Smooth muscle cell (in vitro differentiated cells): ENCODE results near the gene SORBS2. TPM values are rescaled to one million over a fixed set of nuclear protein-coding genes. Genes with fewer than 3 reads are reported as not detected.

Experiments
- DNase-seq: peaks from one replicate; lab custom pipeline; 2025; ENCODE audit not compliant: unreplicated experiment; lab: John Stamatoyannopoulos, UW
- H2AFZ ChIP-seq: fragments of 200-600 bp; sonication (generic); 2 replicates; pipeline ENCODE4 v1.6.0; 2016; ENCODE audit warnings: antibody characterized with exemption, low read depth, mild to moderate bottlenecking
- H3F3A ChIP-seq: fragments of 200-600 bp; sonication (generic); 2 replicates; pipeline ENCODE4 v1.6.0; 2017; ENCODE audit warnings: antibody characterized with exemption, low read depth
- H3K27ac ChIP-seq: fragments of 200-600 bp; sonication (generic); 2 replicates; pipeline ENCODE4 v1.5.1; 2016; ENCODE audit warnings: low read depth, mild to moderate bottlenecking
- H3K27me3 ChIP-seq: fragments of 200-600 bp; sonication (generic); 2 replicates; pipeline ENCODE4 v1.6.1; 2016; ENCODE audit warnings: low read depth, mild to moderate bottlenecking
- H3K36me3 ChIP-seq: fragments of 200-600 bp; sonication (generic); 2 replicates; pipeline ENCODE4 v1.5.1; 2016; ENCODE audit warnings: low read depth
- H3K4me1 ChIP-seq: fragments of 200-600 bp; sonication (generic); 2 replicates; pipeline ENCODE4 v1.5.1; 2016; ENCODE audit warnings: low read depth
- H3K4me2 ChIP-seq: fragments of 200-600 bp; sonication (generic); 2 replicates; pipeline ENCODE4 v1.6.0; 2016; ENCODE audit warnings: mild to moderate bottlenecking
- H3K4me3 ChIP-seq: fragments of 200-600 bp; sonication (generic); 2 replicates; pipeline ENCODE4 v1.5.1; 2016; ENCODE audit warnings: mild to moderate bottlenecking
- H3K79me2 ChIP-seq: fragments of 200-600 bp; sonication (generic); 2 replicates; pipeline ENCODE4 v1.6.0; 2016; ENCODE audit warnings: low read depth, mild to moderate bottlenecking
- H3K9ac ChIP-seq: fragments of 200-600 bp; sonication (generic); 2 replicates; pipeline ENCODE4 v1.6.0; 2016; ENCODE audit warnings: low read depth
- H3K9me3 ChIP-seq: fragments of 200-600 bp; sonication (generic); replicated peaks from 2 replicates; pipeline ENCODE4 v1.5.1; 2016; ENCODE audit warnings: low read depth
- H4K20me1 ChIP-seq: fragments of 200-600 bp; sonication (generic); 2 replicates; pipeline ENCODE4 v1.6.0; 2016; ENCODE audit warnings: low read depth
- WGBS: methylation state at CpG from one replicate; pipeline ENCODE4 v1.1.7; 2016; ENCODE audit warnings: low lambda C conversion rate; 5-methylcytosine and 5-hydroxymethylcytosine counted together
- polyA plus RNA-seq: library from polyadenylated mRNA; unstranded; fragments of >200 nt; fragmentation: Nextera tagmentation; extraction: Ambion mirVana; gene quantifications from 2 replicates; pipeline ENCODE4 v1.2.1, GENCODE V29; 2016
- total RNA-seq: library from RNA; depleted of rRNA; stranded (reverse); fragments of >200 nt; gene quantifications from 2 replicates; pipeline ENCODE4 v1.2.3, GENCODE V29; 2014
- TF ChIP-seq, protein P1 (sequence below): fragments of 200-600 bp; sonication (generic); IDR thresholded peaks from 2 replicates; pipeline ENCODE4 v1.5.1; 2017; ENCODE audit warnings: borderline replicate concordance, mild to moderate bottlenecking, antibody characterized with exemption; ENCODE audit not compliant: insufficient read depth, poor library complexity, severe bottlenecking

Gene SORBS2
- total and polyA plus RNA-seq, 2 experiments from 2014 or later: 9.0 to 36.6 TPM

DNA sequence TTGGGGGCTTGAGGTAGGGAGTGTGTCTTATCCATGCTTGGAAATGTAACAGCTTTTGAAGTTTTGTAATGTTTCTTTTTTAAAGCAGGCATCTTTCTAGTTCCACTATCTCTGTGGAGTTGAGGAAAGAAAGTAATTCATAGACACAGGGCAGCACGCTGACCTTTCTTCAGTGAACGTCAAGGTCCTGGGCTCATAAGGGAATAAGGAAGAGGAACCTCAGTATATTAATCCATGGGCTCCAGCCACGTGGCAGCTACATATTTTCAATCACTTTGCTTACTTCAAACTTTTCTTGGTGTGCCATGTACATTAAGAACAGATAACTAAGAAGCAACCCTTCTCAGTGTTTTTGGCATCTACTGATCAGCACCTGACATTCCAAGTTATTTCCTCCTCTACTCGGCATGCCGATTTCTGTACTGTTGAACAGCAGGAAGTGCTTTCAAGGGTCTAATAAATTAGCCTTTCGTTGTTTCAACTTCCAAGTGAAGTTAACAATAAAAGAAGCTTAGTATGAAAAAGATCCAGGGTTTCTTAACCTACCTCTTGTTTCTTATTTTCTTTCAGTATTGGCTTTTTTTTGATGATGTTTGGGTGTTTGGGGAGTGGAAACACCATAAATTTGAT, 88.2 kb downstream of the SORBS2 start:
- no peaks in the 10 kb centered on the region for H3K9me3 ChIP-seq
- no peaks in the 10 kb centered on the region for H3K79me2 ChIP-seq
- no peak for DNase-seq
- no peaks in the 10 kb centered on the region for H3K4me1 ChIP-seq
- H3K9ac ChIP-seq: no peak overlapping the region
- H3F3A ChIP-seq: no peaks in the 10 kb centered on the region
- no peak overlapping the region for H2AFZ ChIP-seq
- TF ChIP-seq, protein P1, sequence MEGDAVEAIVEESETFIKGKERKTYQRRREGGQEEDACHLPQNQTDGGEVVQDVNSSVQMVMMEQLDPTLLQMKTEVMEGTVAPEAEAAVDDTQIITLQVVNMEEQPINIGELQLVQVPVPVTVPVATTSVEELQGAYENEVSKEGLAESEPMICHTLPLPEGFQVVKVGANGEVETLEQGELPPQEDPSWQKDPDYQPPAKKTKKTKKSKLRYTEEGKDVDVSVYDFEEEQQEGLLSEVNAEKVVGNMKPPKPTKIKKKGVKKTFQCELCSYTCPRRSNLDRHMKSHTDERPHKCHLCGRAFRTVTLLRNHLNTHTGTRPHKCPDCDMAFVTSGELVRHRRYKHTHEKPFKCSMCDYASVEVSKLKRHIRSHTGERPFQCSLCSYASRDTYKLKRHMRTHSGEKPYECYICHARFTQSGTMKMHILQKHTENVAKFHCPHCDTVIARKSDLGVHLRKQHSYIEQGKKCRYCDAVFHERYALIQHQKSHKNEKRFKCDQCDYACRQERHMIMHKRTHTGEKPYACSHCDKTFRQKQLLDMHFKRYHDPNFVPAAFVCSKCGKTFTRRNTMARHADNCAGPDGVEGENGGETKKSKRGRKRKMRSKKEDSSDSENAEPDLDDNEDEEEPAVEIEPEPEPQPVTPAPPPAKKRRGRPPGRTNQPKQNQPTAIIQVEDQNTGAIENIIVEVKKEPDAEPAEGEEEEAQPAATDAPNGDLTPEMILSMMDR: no peak
- no peak overlapping the region for H3K27ac ChIP-seq
- no peaks in the 10 kb centered on the region for H3K27me3 ChIP-seq
- H4K20me1 ChIP-seq: no peaks in the 10 kb centered on the region
- H3K4me3 ChIP-seq: no peak overlapping the region
- H3K4me2 ChIP-seq: no peak overlapping the region
- H3K36me3 ChIP-seq: no peaks in the 10 kb centered on the region
- WGBS: 88% methylated on average over 6 of the region's 6 CpGs

DNA sequence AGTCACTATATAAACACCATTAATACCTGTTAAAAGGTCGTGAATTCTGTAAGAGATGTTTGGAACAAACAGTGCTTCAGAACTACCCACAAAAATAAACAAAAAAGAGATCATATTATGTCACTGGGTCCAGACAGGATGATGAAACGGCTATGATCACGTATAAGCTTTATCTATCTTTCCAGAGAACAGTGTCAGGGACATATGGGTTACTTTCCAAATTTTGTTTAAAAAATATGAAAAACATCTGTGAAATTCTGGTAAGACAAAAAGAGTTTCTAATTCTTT, 90.0 kb downstream of the SORBS2 start:
- Histone ChIP-seq H3K4me1 (no peaks in the 10 kb centered on the region), H2AFZ (no peak overlapping the region), H4K20me1 (no peaks in the 10 kb centered on the region), H3K9ac (no peak overlapping the region), H3K9me3 (no peaks in the 10 kb centered on the region), H3K4me3 (no peak overlapping the region), H3K27ac (no peak overlapping the region), H3K79me2 (no peaks in the 10 kb centered on the region), H3F3A (no peaks in the 10 kb centered on the region), H3K27me3 (no peaks in the 10 kb centered on the region), H3K4me2 (no peak overlapping the region), H3K36me3 (no peaks in the 10 kb centered on the region)
- TF ChIP-seq, protein P1: no peak
- 36% methylated on average over 3 of the region's 3 CpGs for WGBS
- DNase-seq: no peak

DNA sequence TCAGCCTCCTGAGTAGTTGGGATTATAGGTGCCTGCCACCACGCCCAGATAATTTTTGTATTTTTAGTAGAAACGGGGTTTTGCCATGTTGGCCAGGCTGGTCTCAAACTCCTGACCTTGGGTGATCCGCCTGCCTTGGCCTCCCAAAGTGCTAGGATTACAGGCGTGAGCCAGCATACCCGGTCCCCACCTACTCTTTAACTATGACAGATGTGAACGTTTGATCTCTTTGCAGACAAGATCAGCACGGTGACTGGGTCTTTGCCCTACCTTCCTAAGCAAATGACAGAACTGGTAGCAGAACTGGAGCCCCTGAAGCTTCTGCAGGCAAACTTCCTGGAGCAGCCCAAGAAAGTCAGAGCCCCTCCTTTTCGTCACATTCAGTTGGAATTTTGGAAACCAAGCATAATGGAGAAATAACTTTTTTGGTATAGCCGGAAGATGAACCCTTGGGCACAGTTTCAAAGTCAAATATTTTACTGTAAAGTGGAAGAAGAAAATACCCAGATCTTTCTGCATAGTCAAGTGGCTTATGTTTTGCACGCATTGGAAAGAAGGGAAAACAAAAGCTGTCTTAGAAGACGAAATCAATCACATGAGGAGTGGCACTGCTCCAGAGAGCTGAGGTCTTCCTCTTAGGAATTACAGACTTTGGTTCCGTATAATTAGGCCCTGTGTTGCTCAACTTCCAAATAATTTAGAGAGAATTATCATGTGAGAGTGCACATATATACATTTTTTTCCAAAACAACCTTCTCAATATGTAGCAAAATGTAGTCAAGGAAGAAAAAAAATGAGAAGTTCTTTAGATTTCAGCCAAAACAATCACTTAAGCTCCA, 90.6 kb downstream of the SORBS2 start:
- Histone ChIP-seq H3K4me1 (no peaks in the 10 kb centered on the region), H3K9me3 (no peaks in the 10 kb centered on the region), H3K36me3 (no peaks in the 10 kb centered on the region), H2AFZ (no peak overlapping the region), H3K9ac (no peak overlapping the region), H3K4me3 (no peak overlapping the region), H3K4me2 (no peak overlapping the region), H3K27me3 (no peaks in the 10 kb centered on the region), H3K27ac (no peak overlapping the region), H3K79me2 (no peaks in the 10 kb centered on the region), H4K20me1 (no peaks in the 10 kb centered on the region), H3F3A (no peaks in the 10 kb centered on the region)
- no peak for DNase-seq
- 78% methylated on average over 12 of the region's 12 CpGs for WGBS
- TF ChIP-seq, protein P1: no peak
